Omental fat pad (tissue), 4 donors: ENCODE measurements around the gene PPP1R12B. TPM values are rescaled to one million over a fixed set of nuclear protein-coding genes. Genes with fewer than 3 reads are reported as not detected.

Experiments
- ATAC-seq: fragments of 150-250 bp; one replicate; pipeline ENCODE4 v1.9.1; 2016; ENCODE audit warnings: mild to moderate bottlenecking, moderate library complexity; ENCODE audit not compliant: low FRiP score
- DNase-seq: peaks from one replicate; pipeline ENCODE4 v3.0.0-alpha.2; 2019; ENCODE audit warnings: low spot score
- total RNA-seq, 4 donors: library from RNA; depleted of rRNA; stranded (reverse); fragments of >200 nt; gene quantifications; one replicate each; pipeline ENCODE4 v1.1.0, GENCODE V29; 2016
- TF ChIP-seq, protein P1 (sequence below), 3 donors: fragments of 450-650 bp; IDR thresholded peaks; one replicate each; pipeline ENCODE4 v1.5.1; 2016 to 2017; ENCODE audit warnings: antibody characterized with exemption in 3 of 3, mild to moderate bottlenecking in 3 of 3, moderate library complexity in 2 of 3

PPP1R12B gene
- total RNA-seq, 4 donors from 2014 or later, result 44.5 to 92.1 (median 53.7) TPM

DNA sequence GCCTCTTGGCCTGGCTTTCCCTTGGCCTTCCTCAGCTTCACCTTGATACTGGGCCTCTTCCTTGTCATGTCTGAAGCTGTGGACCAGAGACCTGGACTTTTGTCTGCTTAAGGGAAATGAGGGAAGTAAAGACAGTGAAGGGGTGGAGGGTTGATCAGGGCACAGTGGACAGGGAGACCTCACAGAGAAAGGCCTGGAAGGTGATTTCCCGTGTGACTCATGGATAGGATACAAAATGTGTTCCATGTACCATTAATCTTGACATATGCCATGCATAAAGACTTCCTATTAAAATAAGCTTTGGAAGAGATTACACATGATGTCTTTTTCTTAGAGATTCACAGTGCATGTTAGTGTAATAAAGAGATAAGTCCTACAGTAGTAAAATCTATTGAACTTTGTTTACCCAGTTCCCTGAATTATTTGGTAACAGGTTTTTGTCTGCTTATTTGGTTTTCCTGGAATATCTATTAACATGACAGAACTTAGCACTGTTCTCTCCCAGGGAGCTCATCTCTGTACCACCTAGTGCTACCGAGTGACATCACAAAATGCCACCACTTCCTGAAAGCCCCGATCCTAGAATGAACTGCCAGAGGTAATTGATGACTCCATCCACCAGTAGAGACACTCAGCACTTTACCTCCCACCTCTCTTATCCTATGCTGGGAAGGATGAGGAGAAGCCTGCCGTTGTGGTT, 29.0 kb upstream of the PPP1R12B start:
- no peak for DNase-seq
- ATAC-seq, result no peak

DNA sequence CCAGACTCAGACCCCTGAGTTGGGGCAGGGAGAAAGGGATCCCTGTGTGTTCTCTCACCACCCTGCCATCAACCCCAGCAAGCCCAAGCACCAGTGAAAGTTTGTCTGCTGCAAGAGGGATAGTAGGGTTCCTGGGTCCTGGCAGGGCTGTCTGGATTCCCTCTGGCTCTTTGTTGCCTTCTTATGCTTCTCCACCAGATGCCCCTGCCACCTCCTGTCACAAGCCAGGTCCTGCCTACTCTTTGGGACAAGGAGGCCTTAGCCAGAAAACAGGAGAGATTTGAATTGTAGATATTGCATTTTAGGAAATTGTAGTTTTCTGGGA, 28.5 kb upstream of the PPP1R12B start:
- ATAC-seq, result no peak
- DNase-seq, result no peak
- TF ChIP-seq, protein P1, sequence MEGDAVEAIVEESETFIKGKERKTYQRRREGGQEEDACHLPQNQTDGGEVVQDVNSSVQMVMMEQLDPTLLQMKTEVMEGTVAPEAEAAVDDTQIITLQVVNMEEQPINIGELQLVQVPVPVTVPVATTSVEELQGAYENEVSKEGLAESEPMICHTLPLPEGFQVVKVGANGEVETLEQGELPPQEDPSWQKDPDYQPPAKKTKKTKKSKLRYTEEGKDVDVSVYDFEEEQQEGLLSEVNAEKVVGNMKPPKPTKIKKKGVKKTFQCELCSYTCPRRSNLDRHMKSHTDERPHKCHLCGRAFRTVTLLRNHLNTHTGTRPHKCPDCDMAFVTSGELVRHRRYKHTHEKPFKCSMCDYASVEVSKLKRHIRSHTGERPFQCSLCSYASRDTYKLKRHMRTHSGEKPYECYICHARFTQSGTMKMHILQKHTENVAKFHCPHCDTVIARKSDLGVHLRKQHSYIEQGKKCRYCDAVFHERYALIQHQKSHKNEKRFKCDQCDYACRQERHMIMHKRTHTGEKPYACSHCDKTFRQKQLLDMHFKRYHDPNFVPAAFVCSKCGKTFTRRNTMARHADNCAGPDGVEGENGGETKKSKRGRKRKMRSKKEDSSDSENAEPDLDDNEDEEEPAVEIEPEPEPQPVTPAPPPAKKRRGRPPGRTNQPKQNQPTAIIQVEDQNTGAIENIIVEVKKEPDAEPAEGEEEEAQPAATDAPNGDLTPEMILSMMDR (IDR thresholded peaks at IDR 0.05), result no peak

More for the DNA sequence above, 29.0 kb upstream of the PPP1R12B start:
- TF ChIP-seq, protein P1 (IDR thresholded peaks at IDR 0.05), result no peak

DNA sequence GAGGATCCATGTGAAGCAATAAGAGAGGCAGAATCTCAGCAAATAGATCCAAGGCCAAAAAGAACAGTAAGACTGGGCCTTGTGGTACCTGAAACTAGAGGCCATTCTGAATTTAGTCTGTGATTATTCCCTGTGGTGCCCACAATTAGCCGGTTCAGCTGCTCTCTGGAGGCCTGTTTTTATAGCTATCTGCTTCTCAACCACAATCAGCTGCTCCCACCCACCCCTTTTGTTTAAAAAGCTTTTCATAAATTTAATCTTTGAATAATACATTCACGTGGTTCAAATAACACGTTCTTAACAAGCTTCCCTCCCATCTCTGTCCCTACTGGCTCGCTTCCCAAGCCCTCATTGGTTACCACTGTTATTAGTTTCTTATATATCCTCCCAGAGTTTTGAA, 24.8 kb upstream of the PPP1R12B start:
- TF ChIP-seq, protein P1 (IDR thresholded peaks at IDR 0.05), result no peak
- no peak for DNase-seq
- no peak for ATAC-seq

DNA sequence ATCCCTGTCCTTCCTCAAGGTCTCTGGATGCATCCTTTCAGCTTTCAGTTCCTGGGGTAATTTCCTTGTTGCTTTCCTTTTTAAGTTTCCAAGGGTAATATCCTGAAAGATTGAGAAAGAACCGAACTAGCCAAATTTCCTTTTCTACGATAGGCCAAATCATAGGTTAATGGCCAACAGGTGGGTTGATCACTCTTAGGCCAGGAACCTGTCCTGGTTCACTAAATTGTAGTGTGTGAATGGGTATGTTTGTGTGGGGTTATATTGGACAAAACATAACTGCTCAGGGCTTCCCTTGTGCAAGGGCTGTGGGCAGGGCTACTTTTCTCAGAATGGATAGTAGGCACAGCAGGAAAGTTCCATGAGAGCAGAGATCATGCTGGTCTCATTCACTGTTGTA, 23.9 kb upstream of the PPP1R12B start:
- TF ChIP-seq, protein P1 (IDR thresholded peaks at IDR 0.05), result no peak
- DNase-seq (no peak), ATAC-seq (no peak)

DNA sequence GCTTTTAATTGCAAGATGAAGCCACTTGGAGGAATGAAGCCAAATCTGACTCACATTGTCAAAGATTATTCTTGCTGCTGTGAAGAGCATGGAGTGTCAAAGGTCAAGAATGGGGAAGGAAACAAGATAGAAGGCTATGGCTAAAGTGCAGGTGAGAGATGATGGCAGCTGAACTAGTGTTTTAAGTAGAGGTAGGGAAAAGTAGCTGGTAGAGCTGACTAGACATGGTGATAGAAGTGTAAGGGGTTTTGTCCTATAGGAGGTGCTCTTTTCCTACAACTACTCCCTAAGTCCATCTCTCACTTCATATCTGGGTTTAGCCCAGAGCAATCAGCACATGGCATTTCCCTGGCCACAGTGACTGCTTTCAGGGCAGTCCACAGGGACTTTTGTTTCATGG, 18.6 kb upstream of the PPP1R12B start:
- ATAC-seq (no peak), DNase-seq (no peak)
- TF ChIP-seq, protein P1 (IDR thresholded peaks at IDR 0.05), result no peak

DNA sequence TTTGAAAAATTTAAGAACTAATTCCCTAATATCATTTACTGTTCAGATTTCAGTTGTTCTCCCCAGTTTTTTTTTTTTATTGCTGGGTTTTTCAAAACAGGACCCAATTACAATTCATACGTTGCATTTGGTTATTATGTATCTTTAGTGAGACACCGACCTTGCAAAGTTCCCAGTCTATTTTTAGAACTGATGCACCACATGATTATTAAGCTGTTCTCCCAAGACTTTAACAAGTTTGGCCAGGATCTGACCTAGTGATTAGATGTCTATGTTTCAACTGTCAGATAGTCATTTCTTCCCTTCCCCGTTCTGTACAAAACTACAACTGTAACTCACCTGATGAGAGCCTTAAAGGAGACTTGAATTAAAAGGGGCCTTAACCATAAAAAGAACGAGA, 14.6 kb upstream of the PPP1R12B start:
- no peak for DNase-seq
- no peak for ATAC-seq
- TF ChIP-seq, protein P1 (IDR thresholded peaks at IDR 0.05), result no peak

DNA sequence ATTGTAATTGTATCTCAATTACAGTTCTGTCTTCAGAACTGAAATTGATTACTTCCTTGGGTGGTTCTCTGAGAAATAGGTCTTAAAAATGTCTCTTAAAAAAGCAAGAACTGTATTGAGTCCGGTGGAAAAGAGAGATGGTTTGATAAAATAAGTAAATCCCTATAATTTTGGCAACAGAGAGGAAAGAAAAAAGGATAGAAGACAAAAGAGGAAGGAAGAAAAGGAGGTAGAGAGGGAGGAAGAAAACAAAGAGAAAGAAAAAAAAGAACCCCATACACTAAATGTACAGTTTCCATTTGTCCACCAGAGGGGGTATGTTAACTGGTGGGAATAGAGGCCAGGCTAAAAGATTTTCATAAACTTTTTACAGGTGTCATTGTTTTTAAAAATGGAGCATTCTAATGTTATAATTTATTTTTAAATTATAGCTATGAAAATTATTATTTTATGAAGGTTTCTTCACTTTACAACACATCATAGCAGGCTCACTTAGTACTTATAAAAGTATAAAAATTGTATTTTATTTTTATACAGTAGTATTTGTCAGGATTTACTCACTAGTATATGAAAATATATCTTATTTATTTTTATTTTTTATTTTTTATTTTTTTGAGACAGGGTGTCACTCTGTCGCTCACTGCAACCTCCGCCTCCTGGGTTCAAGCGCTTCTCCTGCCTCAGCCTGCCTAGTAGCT, 4.7 kb upstream of the PPP1R12B start:
- DNase-seq (no peak), ATAC-seq (no peak)

More for the DNA sequence above, 4.7 kb upstream of the PPP1R12B start:
- TF ChIP-seq, protein P1 (IDR thresholded peaks at IDR 0.05), result no peak
